ENCODE data around the gene ZC3H4.
"Not testable (repeated sequence)": the region's sequence is repeated elsewhere in the genome, so short reads cannot be mapped to it uniquely, and the experiment has no call there.

The ZC3H4 gene

GRCh38 chr19:47109177-47109540 lies 4.4 kb downstream of the ZC3H4 start:
- DNase-seq (ENCODE audit: low read depth in 3 of 3, low spot score in 1 of 3) = no peak

GRCh38 chr19:47107953-47108746 lies 5.4 kb downstream of the ZC3H4 start:
- no peak for DNase-seq (ENCODE audit: low read depth in 3 of 3, low spot score in 1 of 3)

GRCh38 chr19:47107202-47107952 lies 6.2 kb downstream of the ZC3H4 start:
- DNase-seq (ENCODE audit: low read depth in 3 of 3, low spot score in 1 of 3) = no peak

DNA sequence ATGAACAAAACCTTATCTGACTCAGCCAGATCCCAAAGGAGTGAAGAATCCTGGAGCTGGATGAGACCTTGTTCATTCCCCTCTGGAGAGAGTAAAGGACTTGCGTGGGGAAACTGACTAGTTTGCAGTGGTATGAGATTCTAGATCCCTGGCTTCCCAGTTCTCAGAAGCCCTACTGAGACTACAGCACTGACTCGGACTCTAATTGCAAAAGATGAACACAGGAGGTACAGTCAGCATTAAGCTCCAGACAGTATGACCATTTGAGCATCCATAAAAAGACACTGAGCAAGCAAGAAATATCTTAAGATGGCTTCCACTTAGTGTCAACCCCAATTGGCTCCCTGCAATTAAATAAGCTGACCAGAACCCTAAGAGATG lies 6.8 kb downstream of the ZC3H4 start:
- DNase-seq (ENCODE audit: low read depth in 3 of 3, low spot score in 1 of 3) = no peak

- no peak for DNase-seq (ENCODE audit: low read depth in 3 of 3, low spot score in 1 of 3)
Measured at GRCh38 chr19:47105874-47106273, 7.7 kb downstream of the ZC3H4 start.

DNA sequence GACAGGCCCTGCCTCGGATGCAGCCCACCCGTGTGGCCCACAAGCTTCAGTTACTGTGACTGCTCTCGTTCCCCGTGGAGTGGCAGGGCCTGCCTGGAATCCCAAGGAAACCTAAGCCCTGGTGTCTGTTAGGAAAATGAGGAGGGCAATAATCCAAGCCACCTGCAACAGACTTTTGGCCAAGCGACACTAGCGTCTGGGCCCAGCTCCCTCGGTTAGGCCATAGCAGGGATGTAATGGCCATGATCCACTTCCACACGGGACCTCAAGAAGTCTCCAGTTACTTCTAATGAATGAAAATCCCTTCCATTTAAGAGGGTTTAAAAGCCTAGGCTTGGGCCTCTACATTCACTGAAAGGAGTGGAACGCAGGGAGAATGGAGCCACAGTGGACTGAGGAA lies 8.9 kb downstream of the ZC3H4 start:
- DNase-seq (ENCODE audit: low read depth in 3 of 3, low spot score in 1 of 3) = no peak

DNA sequence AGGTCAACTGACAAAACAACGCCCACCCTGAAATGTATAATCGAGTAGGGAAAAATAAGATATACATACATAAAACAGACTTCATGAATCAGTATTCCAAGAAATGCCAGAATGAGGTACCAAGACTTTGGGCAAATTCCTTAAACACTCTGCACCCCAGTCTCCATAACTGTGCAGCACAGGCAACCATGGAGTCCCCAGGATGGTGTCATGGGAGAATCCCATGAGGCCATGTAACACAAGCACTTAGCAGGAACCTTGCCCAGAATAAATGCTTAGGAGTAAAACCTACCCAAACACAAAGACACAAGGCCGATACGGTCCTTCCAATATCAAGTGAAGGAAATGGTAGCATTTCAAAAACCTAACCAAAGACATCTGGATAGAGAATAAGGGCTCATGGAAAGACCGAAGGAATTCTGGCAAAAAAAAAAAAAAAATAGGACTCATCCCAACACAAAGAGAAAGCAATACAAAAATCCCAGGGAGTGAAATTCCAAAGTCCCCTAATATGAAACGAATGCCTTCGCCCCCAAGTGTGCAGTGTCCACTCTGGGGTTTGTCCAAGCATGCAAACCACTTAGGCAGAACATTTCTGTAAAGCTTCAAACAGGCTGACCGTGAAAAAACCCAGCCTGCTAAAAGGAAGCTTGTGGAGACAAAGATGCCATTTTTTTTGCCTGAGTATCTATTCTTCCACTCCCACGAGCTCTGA lies 11.1 kb downstream of the ZC3H4 start:
- no peak for DNase-seq (ENCODE audit: low read depth in 3 of 3, low spot score in 1 of 3)

DNA sequence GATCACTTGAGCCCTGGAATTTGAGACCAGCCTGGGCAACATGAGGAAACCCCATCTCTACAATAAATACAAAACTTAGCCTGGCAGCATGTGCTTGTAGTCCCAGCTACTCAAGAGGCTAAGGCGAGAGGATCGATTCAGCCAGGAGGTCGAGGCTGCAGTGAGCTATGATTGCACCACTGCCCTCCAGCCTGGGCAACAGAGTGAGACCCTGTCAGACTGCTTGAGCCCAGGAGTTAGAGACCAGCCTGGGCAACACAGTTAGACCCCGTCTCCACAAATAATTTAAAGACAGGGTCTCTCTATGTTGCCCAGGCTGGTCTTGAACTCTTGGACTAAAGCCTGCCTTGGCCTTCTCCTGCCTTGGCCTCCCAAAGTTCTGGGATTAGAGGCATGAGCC lies 12.5 kb downstream of the ZC3H4 start:
- DNase-seq (ENCODE audit: low read depth in 3 of 3, low spot score in 1 of 3) = not testable (repeated sequence)

- no peak for DNase-seq (ENCODE audit: low read depth in 3 of 3, low spot score in 1 of 3)
Measured at GRCh38 chr19:47100290-47100689, 13.3 kb downstream of the ZC3H4 start.

DNA sequence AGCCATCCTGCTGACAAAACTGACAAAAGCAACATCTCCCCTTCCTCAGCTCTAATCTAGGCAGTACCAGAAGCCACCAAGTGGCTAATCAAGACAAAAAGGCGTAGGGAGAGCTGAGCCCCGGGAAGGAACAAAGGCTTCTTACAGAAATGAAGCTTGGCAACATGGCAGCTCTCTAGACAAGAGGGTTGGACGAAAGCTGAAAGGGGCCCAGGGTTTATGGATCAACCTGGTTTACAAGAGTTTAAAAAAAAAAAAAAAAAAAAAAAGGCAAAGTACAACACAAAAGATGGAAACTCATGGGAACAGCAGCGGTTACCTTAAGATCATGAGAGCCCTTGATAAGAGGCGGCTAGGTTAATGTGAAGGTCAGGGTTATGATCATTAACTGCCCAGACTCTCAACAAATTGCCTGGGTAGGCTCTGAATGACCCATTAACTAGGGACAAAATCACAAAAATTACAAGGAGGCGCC lies 14.0 kb downstream of the ZC3H4 start:
- no peak for DNase-seq (ENCODE audit: low read depth in 3 of 3, low spot score in 1 of 3)

DNA sequence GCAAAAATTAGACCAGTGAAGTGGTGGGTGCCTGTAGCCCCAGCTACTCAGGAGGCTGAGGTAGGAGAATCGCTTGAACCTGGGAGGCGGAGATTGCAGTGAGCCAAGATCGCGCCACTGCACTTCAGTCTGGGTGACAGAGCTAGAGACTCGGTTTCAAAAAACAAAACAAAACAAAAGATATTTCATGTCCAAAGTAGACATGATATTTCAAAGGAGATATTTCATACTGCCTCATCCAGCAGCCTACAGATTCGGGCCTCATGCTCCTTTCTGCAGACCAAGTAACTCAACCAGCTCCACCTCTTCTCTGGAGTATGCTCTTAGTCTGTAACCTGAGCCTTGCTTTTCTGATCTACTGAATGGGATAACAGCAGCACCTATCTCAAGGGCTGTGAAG lies 15.0 kb downstream of the ZC3H4 start:
- DNase-seq (ENCODE audit: low read depth in 3 of 3, low spot score in 1 of 3) = no peak

GRCh38 chr19:47097396-47098201 lies 16.0 kb downstream of the ZC3H4 start:
- no peak for DNase-seq (ENCODE audit: low read depth in 3 of 3, low spot score in 1 of 3)

- DNase-seq (ENCODE audit: low read depth in 3 of 3, low spot score in 1 of 3) = no peak
Measured at GRCh38 chr19:47096721-47097120, 16.9 kb downstream of the ZC3H4 start.

DNA sequence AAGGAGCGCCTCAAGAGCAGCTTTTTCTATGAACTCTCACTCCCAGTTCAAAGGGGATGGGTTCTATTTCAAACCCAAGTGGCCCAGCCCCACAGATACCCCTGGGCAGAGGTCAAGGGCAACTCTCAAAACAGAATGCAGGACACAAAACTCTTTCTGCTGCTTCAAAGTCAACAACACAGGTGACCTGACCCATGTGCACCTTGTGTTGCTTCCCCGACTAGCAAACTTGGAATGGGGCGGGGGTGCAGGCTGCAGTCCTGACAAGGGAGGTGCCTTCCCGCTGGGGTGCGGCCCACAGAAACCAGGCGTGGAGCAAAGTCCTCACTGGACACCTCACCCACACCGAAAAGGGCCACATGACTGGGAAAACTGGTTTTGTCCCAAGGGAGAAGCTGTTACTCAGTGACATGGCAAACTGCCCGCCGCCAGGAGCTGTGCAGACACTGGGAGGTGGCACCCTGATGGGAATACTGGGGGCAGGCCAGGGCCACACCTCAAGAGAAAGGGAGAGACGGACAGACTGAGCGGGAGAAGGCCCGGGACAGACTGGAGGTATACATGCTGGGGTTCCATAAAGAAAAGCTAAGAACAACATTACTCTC lies 17.4 kb downstream of the ZC3H4 start:
- no peak for DNase-seq (ENCODE audit: low read depth in 3 of 3, low spot score in 1 of 3)

DNA sequence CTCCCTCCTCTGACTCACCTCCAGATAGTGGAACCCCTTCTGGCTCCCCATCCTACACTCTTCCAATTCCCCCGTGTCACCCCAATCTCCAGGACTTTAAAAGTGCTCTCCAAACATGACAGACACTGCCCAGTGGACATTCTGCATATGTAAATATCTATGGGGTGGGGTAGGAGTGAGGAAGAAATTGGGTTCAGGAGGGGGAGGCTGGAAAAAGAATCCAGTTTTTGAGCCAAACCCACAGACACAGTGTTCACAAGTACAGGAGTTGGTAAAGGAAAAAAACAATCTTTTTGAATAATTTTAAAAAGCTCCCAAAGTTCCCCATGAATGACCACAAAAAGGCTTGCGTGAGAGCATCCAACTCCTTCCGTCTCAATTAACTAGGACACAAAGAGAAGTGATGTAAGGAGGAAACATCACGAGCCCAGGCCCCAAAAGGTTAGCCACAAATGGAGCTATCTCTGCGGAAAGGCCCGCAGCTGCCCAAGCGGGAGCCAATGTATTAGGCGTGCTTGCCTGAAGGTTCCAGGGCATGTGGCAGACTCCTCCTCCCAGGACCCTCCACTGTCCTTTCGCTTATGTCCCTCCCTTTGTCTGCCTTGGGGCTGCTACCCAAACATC lies 18.0 kb downstream of the ZC3H4 start:
- no peak for DNase-seq (ENCODE audit: low read depth in 3 of 3, low spot score in 1 of 3)

- DNase-seq (ENCODE audit: low read depth in 3 of 3, low spot score in 1 of 3) = no peak
Measured at GRCh38 chr19:47094557-47095475, 18.8 kb downstream of the ZC3H4 start.

- DNase-seq (ENCODE audit: low read depth in 3 of 3, low spot score in 1 of 3) = no peak
Measured at GRCh38 chr19:47093841-47094240, 19.7 kb downstream of the ZC3H4 start.

GRCh38 chr19:47093254-47093653 lies 20.3 kb downstream of the ZC3H4 start:
- DNase-seq (ENCODE audit: low read depth in 3 of 3, low spot score in 1 of 3) = no peak

GRCh38 chr19:47089767-47090350 lies 23.7 kb downstream of the ZC3H4 start:
- no peak for DNase-seq (ENCODE audit: low read depth in 3 of 3, low spot score in 1 of 3)
